Sigmoid colon (tissue), 4 donors: Measurements from ENCODE around the gene SMIM29.

Experiments used
- EP300 ChIP-seq, 4 donors: sonication (generic); formaldehyde crosslinking; IDR thresholded peaks; one replicate each; pipeline ENCODE4 v1.6.1; 2017; ENCODE audit warnings: antibody characterized with exemption in 4 of 4
- POLR2A ChIP-seq, 2 donors: fragments of 450-650 bp; IDR thresholded peaks; one replicate each; pipeline ENCODE4 v1.6.1; 2016; ENCODE audit warnings: antibody characterized with exemption in 2 of 2, mild to moderate bottlenecking in 2 of 2, moderate library complexity in 2 of 2
- TF ChIP-seq, protein P1 (sequence below), 4 experiments: fragments of 450-650 bp in 3 of 4; fragments of 200-600 bp in 1 of 4; IDR thresholded peaks; one replicate each; pipeline ENCODE4 v1.5.1; 2016 to 2019; ENCODE audit warnings: antibody characterized with exemption in 4 of 4, mild to moderate bottlenecking in 3 of 4, moderate library complexity in 2 of 4

GRCh38 chr6:34204693-34205092, 44.1 kb downstream of the SMIM29 start:
- TF ChIP-seq POLR2A (IDR thresholded peaks at IDR 0.05) (no peak), EP300 (IDR thresholded peaks at IDR 0.05) (no peak)
- TF ChIP-seq, protein P1, sequence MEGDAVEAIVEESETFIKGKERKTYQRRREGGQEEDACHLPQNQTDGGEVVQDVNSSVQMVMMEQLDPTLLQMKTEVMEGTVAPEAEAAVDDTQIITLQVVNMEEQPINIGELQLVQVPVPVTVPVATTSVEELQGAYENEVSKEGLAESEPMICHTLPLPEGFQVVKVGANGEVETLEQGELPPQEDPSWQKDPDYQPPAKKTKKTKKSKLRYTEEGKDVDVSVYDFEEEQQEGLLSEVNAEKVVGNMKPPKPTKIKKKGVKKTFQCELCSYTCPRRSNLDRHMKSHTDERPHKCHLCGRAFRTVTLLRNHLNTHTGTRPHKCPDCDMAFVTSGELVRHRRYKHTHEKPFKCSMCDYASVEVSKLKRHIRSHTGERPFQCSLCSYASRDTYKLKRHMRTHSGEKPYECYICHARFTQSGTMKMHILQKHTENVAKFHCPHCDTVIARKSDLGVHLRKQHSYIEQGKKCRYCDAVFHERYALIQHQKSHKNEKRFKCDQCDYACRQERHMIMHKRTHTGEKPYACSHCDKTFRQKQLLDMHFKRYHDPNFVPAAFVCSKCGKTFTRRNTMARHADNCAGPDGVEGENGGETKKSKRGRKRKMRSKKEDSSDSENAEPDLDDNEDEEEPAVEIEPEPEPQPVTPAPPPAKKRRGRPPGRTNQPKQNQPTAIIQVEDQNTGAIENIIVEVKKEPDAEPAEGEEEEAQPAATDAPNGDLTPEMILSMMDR (IDR thresholded peaks at IDR 0.05) = no peak
